Stomach smooth muscle (tissue), 2 donors: ENCODE data around the gene EYS.

Source experiments
- H3K27ac ChIP-seq: one replicate; pipeline ENCODE4 v1.7.0; 2013; ENCODE audit warnings: mild to moderate bottlenecking, low read length, inconsistent platforms
- H3K27me3 ChIP-seq, 2 donors: one replicate each; pipeline ENCODE4 v1.7.0; 2013; ENCODE audit warnings: low read length in 2 of 2; ENCODE audit not compliant: insufficient read depth in 2 of 2, control insufficient read depth in 1 of 2
- H3K36me3 ChIP-seq, 2 donors: one replicate each; pipeline ENCODE4 v1.7.0; 2013; ENCODE audit warnings: low read length in 2 of 2; ENCODE audit not compliant: control insufficient read depth in 2 of 2, insufficient read depth in 2 of 2
- H3K4me1 ChIP-seq: one replicate; pipeline ENCODE4 v1.7.0; 2013; ENCODE audit warnings: low read length; ENCODE audit not compliant: control insufficient read depth, insufficient read depth
- H3K4me3 ChIP-seq, 2 donors: one replicate each; pipeline ENCODE4 v1.7.0; 2013; ENCODE audit warnings: low read length in 2 of 2
- H3K9ac ChIP-seq, 2 donors: one replicate each; pipeline ENCODE4 v1.7.0; 2013; ENCODE audit warnings: low read length in 2 of 2, mild to moderate bottlenecking in 1 of 2
- H3K9me3 ChIP-seq, 2 donors: one replicate each; pipeline ENCODE4 v1.7.0; 2013; ENCODE audit warnings: low read length in 2 of 2; ENCODE audit not compliant: control insufficient read depth in 2 of 2
- donor health status: healthy.
- donor health status: Pancreatic carcinoma.

The EYS gene

DNA sequence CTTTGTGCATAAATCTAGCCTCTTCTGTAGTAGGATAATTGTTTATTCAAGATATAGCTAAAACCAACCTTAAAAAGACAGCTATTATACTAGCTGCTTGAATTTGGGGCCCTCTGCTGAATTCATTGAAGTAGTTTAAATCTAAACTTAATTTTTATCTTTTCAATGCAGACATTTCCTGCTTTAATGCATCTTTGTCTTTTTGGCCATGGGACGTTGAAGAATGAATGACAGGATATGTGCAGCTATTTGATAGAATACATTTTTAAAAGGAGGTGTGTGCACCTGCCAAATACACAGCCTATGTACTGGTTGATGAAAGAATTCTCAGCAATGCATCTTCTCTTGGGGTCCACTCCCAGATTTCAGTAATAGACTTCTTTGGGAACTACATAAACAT, 1546.5 kb downstream of the EYS start:
- no peaks in the 10 kb centered on the region for H3K36me3 ChIP-seq
- no peaks in the 10 kb centered on the region for H3K27me3 ChIP-seq
- H3K9me3 ChIP-seq: no peaks in the 10 kb centered on the region
- H3K27ac ChIP-seq: no peak overlapping the region
- no peaks in the 10 kb centered on the region for H3K4me1 ChIP-seq
- H3K9ac ChIP-seq: no peak overlapping the region
- H3K4me3 ChIP-seq: no peak overlapping the region

DNA sequence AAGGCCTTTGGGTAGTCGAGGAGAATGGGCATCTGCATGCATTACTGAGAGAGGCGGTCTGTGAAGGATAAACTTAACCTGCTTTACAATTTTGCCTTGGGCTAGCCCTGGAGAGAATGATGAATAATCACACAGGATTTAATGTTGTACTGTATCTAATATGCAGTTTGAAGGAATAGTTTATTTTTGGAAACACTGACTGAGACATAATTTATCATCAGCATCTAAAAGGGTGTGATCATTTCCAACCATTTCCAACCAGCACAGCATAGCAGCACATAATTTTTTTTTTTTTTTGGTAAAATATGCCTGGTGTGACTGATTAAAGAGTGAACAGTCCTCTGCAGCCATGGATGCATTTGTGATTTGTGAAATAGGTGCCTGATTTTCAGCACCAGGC, 1552.0 kb downstream of the EYS start:
- Histone ChIP-seq H3K9ac (no peak overlapping the region), H3K9me3 (no peaks in the 10 kb centered on the region), H3K27ac (no peak overlapping the region), H3K4me1 (no peaks in the 10 kb centered on the region), H3K27me3 (no peaks in the 10 kb centered on the region), H3K4me3 (no peak overlapping the region), H3K36me3 (no peaks in the 10 kb centered on the region)

- Histone ChIP-seq H3K4me1 (no peaks in the 10 kb centered on the region), H3K9ac (no peak overlapping the region), H3K9me3 (no peaks in the 10 kb centered on the region), H3K27ac (no peak overlapping the region), H3K4me3 (no peak overlapping the region), H3K36me3 (no peaks in the 10 kb centered on the region), H3K27me3 (no peaks in the 10 kb centered on the region)
These were observed 1560.2 kb downstream of the EYS start for GRCh38 chr6:64146876-64147275.

DNA sequence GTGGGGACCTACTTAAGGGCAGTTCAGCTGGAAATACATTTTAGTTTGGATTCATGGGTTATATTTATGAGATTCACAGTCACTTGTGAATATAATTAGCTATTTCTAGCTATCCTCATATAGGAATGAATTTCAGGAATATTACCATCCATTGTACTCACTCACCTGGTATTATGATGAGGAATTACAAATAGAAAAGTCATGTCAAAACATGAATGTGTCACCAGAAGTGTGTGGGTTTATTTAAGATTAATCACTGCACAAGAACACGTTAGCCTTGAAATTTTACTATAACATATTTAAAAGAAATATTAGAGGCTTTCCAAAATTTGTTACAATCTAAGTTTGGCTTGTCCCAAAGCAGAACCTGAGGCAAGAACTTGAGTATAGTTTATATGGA, 1560.9 kb downstream of the EYS start:
- Histone ChIP-seq H3K27ac (no peak overlapping the region), H3K36me3 (no peaks in the 10 kb centered on the region)

GRCh38 chr6:64145658-64146057, 1561.4 kb downstream of the EYS start:
- H3K27ac ChIP-seq: no peak overlapping the region
- no peaks in the 10 kb centered on the region for H3K4me1 ChIP-seq
- no peaks in the 10 kb centered on the region for H3K27me3 ChIP-seq
- H3K36me3 ChIP-seq: no peaks in the 10 kb centered on the region
- no peaks in the 10 kb centered on the region for H3K9me3 ChIP-seq
- no peak overlapping the region for H3K9ac ChIP-seq
- H3K4me3 ChIP-seq: no peak overlapping the region

More for the DNA sequence above, 1560.9 kb downstream of the EYS start:
- Histone ChIP-seq H3K4me3 (no peak overlapping the region), H3K9me3 (no peaks in the 10 kb centered on the region), H3K27me3 (no peaks in the 10 kb centered on the region), H3K9ac (no peak overlapping the region), H3K4me1 (no peaks in the 10 kb centered on the region)

DNA sequence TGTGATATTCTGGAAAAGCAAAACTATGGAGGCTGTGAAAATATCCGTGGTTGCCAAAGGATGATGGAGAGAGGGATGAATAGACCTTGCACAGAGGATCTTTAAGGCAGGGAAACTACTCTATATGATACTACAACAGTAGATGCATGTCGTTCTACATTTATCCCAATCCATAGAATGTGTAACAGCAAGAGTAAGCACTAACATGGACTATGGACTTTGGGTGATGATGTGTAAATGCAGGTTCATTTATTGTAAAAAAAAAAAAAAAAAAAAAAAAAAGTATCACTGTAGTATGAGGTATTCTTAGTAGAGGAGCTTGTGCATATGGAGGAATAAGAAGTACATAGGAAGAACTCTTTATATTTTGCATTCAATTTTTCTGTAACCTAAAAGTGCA, 1563.9 kb downstream of the EYS start:
- Histone ChIP-seq H3K36me3 (no peaks in the 10 kb centered on the region), H3K4me1 (no peaks in the 10 kb centered on the region), H3K27me3 (no peaks in the 10 kb centered on the region), H3K9ac (no peak overlapping the region), H3K9me3 (no peaks in the 10 kb centered on the region), H3K4me3 (no peak overlapping the region), H3K27ac (no peak overlapping the region)

DNA sequence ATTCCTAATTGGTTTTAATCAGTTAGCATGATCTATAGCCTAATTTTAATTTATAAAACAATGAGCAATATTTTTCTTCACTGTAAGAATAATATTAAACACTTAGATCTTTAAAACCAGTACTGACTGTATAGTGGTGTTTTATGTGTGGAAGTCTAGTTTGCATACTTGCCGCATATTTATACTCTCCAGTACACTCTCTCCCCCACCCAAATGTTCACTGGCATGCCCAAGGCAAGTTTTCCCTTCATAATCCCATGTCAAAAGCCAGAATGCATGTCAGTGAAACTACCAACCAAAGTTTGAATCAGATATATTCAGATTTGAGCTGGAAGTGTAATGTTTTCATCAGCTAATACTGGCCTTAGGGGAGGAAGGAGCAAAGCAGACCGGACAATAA, 1565.3 kb downstream of the EYS start:
- Histone ChIP-seq H3K9ac (no peak overlapping the region), H3K4me3 (no peak overlapping the region), H3K27me3 (no peaks in the 10 kb centered on the region), H3K9me3 (no peaks in the 10 kb centered on the region), H3K4me1 (no peaks in the 10 kb centered on the region), H3K36me3 (no peaks in the 10 kb centered on the region), H3K27ac (no peak overlapping the region)

DNA sequence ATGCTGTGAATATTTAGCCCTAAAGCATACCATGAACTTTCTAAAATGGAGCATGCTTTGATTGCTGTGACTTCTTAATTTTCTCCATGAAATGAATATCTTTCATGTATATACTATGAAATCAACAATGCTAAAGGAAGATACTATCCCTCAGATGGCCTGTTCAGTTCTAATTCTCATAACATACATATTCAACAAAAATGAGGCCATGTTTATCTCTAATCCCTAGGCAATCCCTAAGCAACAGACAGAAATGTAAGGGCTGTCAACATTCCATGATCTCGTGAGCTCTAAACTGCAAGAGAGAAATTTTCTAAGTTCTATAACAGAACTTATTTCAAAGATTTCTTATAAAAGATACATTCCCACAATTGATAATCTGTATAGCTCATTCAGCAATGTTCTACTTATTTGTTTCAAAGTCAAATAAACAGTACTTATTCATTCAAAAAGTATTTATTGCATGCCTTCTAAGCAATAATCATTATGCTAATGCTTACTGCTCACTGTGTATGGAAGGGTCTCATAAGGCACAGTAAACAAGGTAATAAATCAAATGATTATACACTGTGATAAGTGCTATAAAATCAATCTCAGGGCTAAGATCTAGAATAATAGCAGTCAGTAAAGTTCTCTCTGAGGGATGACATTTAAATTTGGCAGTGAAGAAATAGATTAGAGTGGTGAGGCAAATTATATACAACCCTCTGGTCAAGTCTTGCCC, 1578.6 kb downstream of the EYS start:
- Histone ChIP-seq H3K4me1 (no peaks in the 10 kb centered on the region), H3K9ac (no peak overlapping the region), H3K9me3 (no peaks in the 10 kb centered on the region), H3K4me3 (no peak overlapping the region), H3K27me3 (no peaks in the 10 kb centered on the region), H3K36me3 (no peaks in the 10 kb centered on the region), H3K27ac (no peak overlapping the region)

- no peaks in the 10 kb centered on the region for H3K4me1 ChIP-seq
- no peaks in the 10 kb centered on the region for H3K9me3 ChIP-seq
- H3K36me3 ChIP-seq: no peaks in the 10 kb centered on the region
- H3K27ac ChIP-seq: no peak overlapping the region
- no peaks in the 10 kb centered on the region for H3K27me3 ChIP-seq
- no peak overlapping the region for H3K9ac ChIP-seq
- H3K4me3 ChIP-seq: no peak overlapping the region
These were observed 1583.0 kb downstream of the EYS start for GRCh38 chr6:64123761-64124633.

GRCh38 chr6:64122712-64123375, 1584.2 kb downstream of the EYS start:
- Histone ChIP-seq H3K36me3 (no peaks in the 10 kb centered on the region), H3K4me1 (no peaks in the 10 kb centered on the region), H3K4me3 (no peak overlapping the region), H3K9me3 (no peaks in the 10 kb centered on the region), H3K9ac (no peak overlapping the region), H3K27me3 (no peaks in the 10 kb centered on the region), H3K27ac (no peak overlapping the region)
